ENCODE data around the gene MAOA.
"Not testable (repeated sequence)": the region's sequence is repeated elsewhere in the genome, so short reads cannot be mapped to it uniquely, and the experiment has no call there.

The MAOA gene

DNA sequence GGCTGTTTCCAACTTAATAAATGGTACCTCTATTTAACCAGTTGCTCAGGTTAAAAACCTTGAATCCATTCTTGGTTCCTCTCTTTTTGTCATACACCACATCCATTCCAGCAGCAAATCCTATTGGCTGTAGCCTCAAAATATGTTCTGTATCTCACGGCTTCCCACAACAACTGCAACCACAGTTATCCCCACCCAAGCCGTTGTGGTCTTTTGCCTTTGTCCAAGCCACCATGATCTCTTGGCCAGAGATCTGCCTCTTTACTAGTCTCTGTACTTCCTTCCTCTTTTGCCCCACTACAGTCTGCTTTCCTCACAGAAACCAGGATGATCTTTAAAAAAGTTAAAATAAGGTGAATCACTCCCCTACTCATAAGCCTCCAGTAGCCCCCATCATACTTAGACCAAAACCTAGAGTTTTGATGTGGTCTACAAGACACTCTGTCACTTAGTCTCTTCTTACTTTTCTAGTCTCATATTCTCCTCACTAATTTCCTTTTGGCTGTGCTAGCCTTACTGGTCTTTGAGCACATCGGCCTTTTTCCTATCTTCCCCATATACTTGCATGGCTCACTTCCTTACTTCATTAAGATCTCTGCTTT, 10.3 kb downstream of the MAOA start:
- Histone ChIP-seq H2AFZ (ENCODE audit: insufficient read depth, low read length, poor library complexity) (no peak overlapping the region), H3K27ac (ENCODE audit: low read depth, low read length) (no peak overlapping the region), H3K4me3 (ENCODE audit: low read depth, low read length) (no peak overlapping the region), H3K4ac (ENCODE audit: low read depth, low read length) (no peak overlapping the region), H3K4me1 (ENCODE audit: control insufficient read depth in 1 of 2, insufficient read depth in 2 of 2, low read length in 2 of 2) (no peaks in the 10 kb centered on the region), H3K14ac (ENCODE audit: low read length) (no peak overlapping the region), H3K9me3 (ENCODE audit: insufficient read depth, low read depth, low read length) (no peaks in the 10 kb centered on the region), H2AK5ac (ENCODE audit: low read length) (no peak overlapping the region), H3K9ac (ENCODE audit: low read length) (no peak overlapping the region), H4K12ac (ENCODE audit: low read depth, low read length) (no peak overlapping the region), H2BK5ac (ENCODE audit: low read depth, low read length, poor library complexity) (no peak overlapping the region), H3K23ac (ENCODE audit: low read length) (no peak overlapping the region), H3K4me2 (ENCODE audit: low read length) (no peak overlapping the region), H2BK120ac (ENCODE audit: insufficient read depth, low read length, poor library complexity) (no peak overlapping the region), H3K18ac (ENCODE audit: low read length) (no peak overlapping the region), H3K79me2 (ENCODE audit: control insufficient read depth, insufficient read depth, low read length, poor library complexity) (no peaks in the 10 kb centered on the region), H3K79me1 (ENCODE audit: low read length) (no peaks in the 10 kb centered on the region), H4K91ac (ENCODE audit: low read depth, low read length) (no peak overlapping the region), H4K8ac (ENCODE audit: low read depth, low read length) (no peak overlapping the region), H3K27me3 (ENCODE audit: insufficient read depth, low read length) (no peaks in the 10 kb centered on the region), H3K36me3 (ENCODE audit: control insufficient read depth in 1 of 2, insufficient read depth in 2 of 2, low read length in 2 of 2) (no peaks in the 10 kb centered on the region), H2BK12ac (ENCODE audit: low read length) (no peak overlapping the region)
- no CpG with 5 or more reads among the region's 3 CpGs for WGBS (ENCODE audit: extremely low coverage, insufficient coverage, insufficient read length)
- DNase-seq: no peak

DNA sequence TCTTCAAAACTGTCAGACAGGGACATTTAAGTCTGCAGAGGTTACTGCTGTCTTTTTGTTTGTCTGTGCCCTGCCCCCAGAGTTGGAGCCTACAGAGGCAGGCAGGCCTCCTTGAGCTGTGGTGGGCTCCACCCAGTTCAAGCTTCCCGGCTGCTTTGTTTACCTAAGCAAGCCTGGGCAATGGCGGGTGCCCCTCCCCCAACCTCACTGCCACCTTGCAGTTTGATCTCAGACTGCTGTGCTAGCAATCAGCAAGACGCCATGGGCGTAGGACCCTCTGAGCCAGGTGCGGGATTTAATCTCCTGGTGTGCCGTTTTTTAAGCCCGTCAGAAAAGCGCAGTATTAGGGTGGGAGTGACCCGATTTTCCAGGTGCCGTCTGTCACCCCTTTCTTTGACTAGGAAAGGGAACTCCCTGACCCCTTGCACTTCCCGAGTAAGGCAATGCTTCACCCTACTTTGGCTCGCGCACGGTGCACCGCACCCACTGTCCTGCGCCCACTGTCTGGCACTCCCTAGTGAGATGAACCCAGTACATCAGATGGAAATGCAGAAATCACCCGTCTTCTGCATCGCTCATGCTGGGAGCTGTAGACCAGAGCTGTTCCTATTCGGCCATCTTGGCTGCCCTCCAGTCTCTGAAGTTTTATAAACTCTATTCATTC, 20.0 kb downstream of the MAOA start:
- H3K36me3 ChIP-seq (ENCODE audit: control insufficient read depth in 1 of 2, insufficient read depth in 2 of 2, low read length in 2 of 2); H3K79me1 ChIP-seq (ENCODE audit: low read length); H3K27me3 ChIP-seq (ENCODE audit: insufficient read depth, low read length); H3K4me1 ChIP-seq (ENCODE audit: control insufficient read depth in 1 of 2, insufficient read depth in 2 of 2, low read length in 2 of 2); H4K12ac ChIP-seq (ENCODE audit: low read depth, low read length); H3K27ac ChIP-seq (ENCODE audit: low read depth, low read length); H3K4me2 ChIP-seq (ENCODE audit: low read length); H4K8ac ChIP-seq (ENCODE audit: low read depth, low read length); H2BK5ac ChIP-seq (ENCODE audit: low read depth, low read length, poor library complexity); H3K4ac ChIP-seq (ENCODE audit: low read depth, low read length); H2BK12ac ChIP-seq (ENCODE audit: low read length); H3K9me3 ChIP-seq (ENCODE audit: insufficient read depth, low read depth, low read length); H3K79me2 ChIP-seq (ENCODE audit: control insufficient read depth, insufficient read depth, low read length, poor library complexity); H3K18ac ChIP-seq (ENCODE audit: low read length); H3K14ac ChIP-seq (ENCODE audit: low read length); H3K9ac ChIP-seq (ENCODE audit: low read length); H2AK5ac ChIP-seq (ENCODE audit: low read length); H2AFZ ChIP-seq (ENCODE audit: insufficient read depth, low read length, poor library complexity); H3K23ac ChIP-seq (ENCODE audit: low read length); H4K91ac ChIP-seq (ENCODE audit: low read depth, low read length); H3K4me3 ChIP-seq (ENCODE audit: low read depth, low read length); H2BK120ac ChIP-seq (ENCODE audit: insufficient read depth, low read length, poor library complexity); DNase-seq: not testable (repeated sequence)
- WGBS (ENCODE audit: extremely low coverage, insufficient coverage, insufficient read length): no CpG with 5 or more reads among the region's 19 CpGs

DNA sequence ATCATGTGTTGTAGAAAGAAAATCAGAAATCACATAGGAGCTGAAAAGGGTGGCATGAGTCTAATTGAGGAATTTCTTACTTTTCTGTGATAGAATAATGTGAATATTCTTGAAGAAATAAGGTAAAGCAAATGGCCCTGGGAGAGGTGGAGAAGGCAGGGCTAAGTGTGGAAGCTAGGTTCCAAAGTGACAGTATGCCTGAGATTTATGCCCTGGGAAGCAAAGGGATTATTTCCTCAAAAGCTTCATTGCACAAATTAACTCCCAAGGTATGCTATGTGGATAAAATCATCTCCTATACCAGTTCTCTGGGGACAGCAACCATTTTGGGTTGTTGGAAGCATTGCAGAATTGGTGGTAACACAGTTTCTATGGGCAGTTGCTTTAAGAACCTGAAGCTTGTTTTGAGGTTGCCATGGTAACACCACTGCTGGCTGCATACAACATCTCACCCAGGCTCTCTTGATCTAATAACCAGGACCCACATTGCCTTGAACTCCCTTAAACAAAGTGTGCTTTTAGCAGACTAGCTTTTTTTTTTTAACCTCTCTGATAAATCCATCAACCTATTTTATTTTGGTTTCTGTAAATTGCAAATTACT, 21.0 kb downstream of the MAOA start:
- H4K8ac ChIP-seq (ENCODE audit: low read depth, low read length): no peak overlapping the region

DNA sequence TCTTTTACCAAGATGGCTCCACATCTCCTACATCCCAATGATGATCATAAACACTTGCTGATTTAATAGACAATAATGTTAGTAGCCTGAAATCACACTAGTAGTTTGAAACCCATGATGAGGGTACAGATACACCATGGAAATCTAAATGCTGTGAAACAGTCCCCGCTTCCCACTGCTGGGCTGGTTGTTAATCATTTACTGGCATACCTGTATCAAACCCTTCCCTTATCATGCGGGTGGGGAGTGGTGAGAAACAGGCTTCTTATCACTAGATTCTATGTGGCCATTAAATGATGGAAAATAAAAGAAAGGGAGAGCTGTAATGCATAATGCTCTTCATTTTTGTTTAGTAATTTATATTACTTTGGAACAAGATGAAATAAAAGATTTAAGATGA, 21.9 kb downstream of the MAOA start:
- no peak overlapping the region for H2AK5ac ChIP-seq (ENCODE audit: low read length)
- H3K23ac ChIP-seq (ENCODE audit: low read length): no peak overlapping the region
- no peak overlapping the region for H2AFZ ChIP-seq (ENCODE audit: insufficient read depth, low read length, poor library complexity)
- H2BK12ac ChIP-seq (ENCODE audit: low read length): no peak overlapping the region
- no peak overlapping the region for H3K14ac ChIP-seq (ENCODE audit: low read length)
- H3K9ac ChIP-seq (ENCODE audit: low read length): no peak overlapping the region
- H2BK120ac ChIP-seq (ENCODE audit: insufficient read depth, low read length, poor library complexity): no peak overlapping the region
- no peak overlapping the region for H3K4me3 ChIP-seq (ENCODE audit: low read depth, low read length)
- no peak overlapping the region for H3K4me2 ChIP-seq (ENCODE audit: low read length)
- H3K4me1 ChIP-seq (ENCODE audit: control insufficient read depth in 1 of 2, insufficient read depth in 2 of 2, low read length in 2 of 2): no peaks in the 10 kb centered on the region
- H3K36me3 ChIP-seq (ENCODE audit: control insufficient read depth in 1 of 2, insufficient read depth in 2 of 2, low read length in 2 of 2): no peaks in the 10 kb centered on the region
- no peak overlapping the region for H4K8ac ChIP-seq (ENCODE audit: low read depth, low read length)
- H2BK5ac ChIP-seq (ENCODE audit: low read depth, low read length, poor library complexity): no peak overlapping the region
- H3K18ac ChIP-seq (ENCODE audit: low read length): no peak overlapping the region
- WGBS (ENCODE audit: extremely low coverage, insufficient coverage, insufficient read length): no CpG with 5 or more reads among the region's 2 CpGs
- no peak overlapping the region for H3K4ac ChIP-seq (ENCODE audit: low read depth, low read length)
- H3K79me2 ChIP-seq (ENCODE audit: control insufficient read depth, insufficient read depth, low read length, poor library complexity): no peaks in the 10 kb centered on the region
- no peak overlapping the region for H3K27ac ChIP-seq (ENCODE audit: low read depth, low read length)
- H4K12ac ChIP-seq (ENCODE audit: low read depth, low read length): no peak overlapping the region
- H3K9me3 ChIP-seq (ENCODE audit: insufficient read depth, low read depth, low read length): no peaks in the 10 kb centered on the region
- no peaks in the 10 kb centered on the region for H3K79me1 ChIP-seq (ENCODE audit: low read length)
- DNase-seq: peak; percentile 15 to 41
- no peaks in the 10 kb centered on the region for H3K27me3 ChIP-seq (ENCODE audit: insufficient read depth, low read length)
- H4K91ac ChIP-seq (ENCODE audit: low read depth, low read length): no peak overlapping the region

More for the DNA sequence above, 21.0 kb downstream of the MAOA start:
- Histone ChIP-seq H2BK5ac (ENCODE audit: low read depth, low read length, poor library complexity) (no peak overlapping the region), H3K4me2 (ENCODE audit: low read length) (no peak overlapping the region), H2AFZ (ENCODE audit: insufficient read depth, low read length, poor library complexity) (no peak overlapping the region), H3K14ac (ENCODE audit: low read length) (no peak overlapping the region), H2BK12ac (ENCODE audit: low read length) (no peak overlapping the region), H3K4me3 (ENCODE audit: low read depth, low read length) (no peak overlapping the region), H3K27ac (ENCODE audit: low read depth, low read length) (no peak overlapping the region), H2AK5ac (ENCODE audit: low read length) (no peak overlapping the region), H4K91ac (ENCODE audit: low read depth, low read length) (no peak overlapping the region), H3K18ac (ENCODE audit: low read length) (no peak overlapping the region), H3K9ac (ENCODE audit: low read length) (no peak overlapping the region), H3K27me3 (ENCODE audit: insufficient read depth, low read length) (no peaks in the 10 kb centered on the region), H3K79me2 (ENCODE audit: control insufficient read depth, insufficient read depth, low read length, poor library complexity) (no peaks in the 10 kb centered on the region), H3K4me1 (ENCODE audit: control insufficient read depth in 1 of 2, insufficient read depth in 2 of 2, low read length in 2 of 2) (no peaks in the 10 kb centered on the region), H3K9me3 (ENCODE audit: insufficient read depth, low read depth, low read length) (no peaks in the 10 kb centered on the region), H3K36me3 (ENCODE audit: control insufficient read depth in 1 of 2, insufficient read depth in 2 of 2, low read length in 2 of 2) (no peaks in the 10 kb centered on the region), H3K79me1 (ENCODE audit: low read length) (no peaks in the 10 kb centered on the region), H2BK120ac (ENCODE audit: insufficient read depth, low read length, poor library complexity) (no peak overlapping the region), H3K23ac (ENCODE audit: low read length) (no peak overlapping the region), H3K4ac (ENCODE audit: low read depth, low read length) (no peak overlapping the region), H4K12ac (ENCODE audit: low read depth, low read length) (no peak overlapping the region)
- peak; percentile 52 to 74 for DNase-seq
